Astrocyte (in vitro differentiated cells and primary cell): Measurements from ENCODE around the gene CEP83. TPM values are rescaled to one million over a fixed set of nuclear protein-coding genes. Genes with fewer than 3 reads are reported as not detected.

Experiments
- DNase-seq: peaks from one replicate; pipeline ENCODE4 v3.0.0-alpha.2; 2010; ENCODE audit warnings: low read depth
- FAIRE-seq: peaks from 2 replicates; lab custom pipeline; 2011; peaks lifted over from hg19 to GRCh38; lab: Jason Lieb, UNC
- H2AFZ ChIP-seq: 2 replicates; pipeline ENCODE4 v1.6.0; 2012; ENCODE audit warnings: low read depth, low read length, inconsistent platforms
- H3K27ac ChIP-seq: 2 replicates; pipeline ENCODE4 v1.5.1; 2011; ENCODE audit warnings: low read depth, low read length, inconsistent platforms
- H3K27me3 ChIP-seq: 2 replicates; pipeline ENCODE4 v1.6.0; 2011; ENCODE audit warnings: low read length, inconsistent platforms; ENCODE audit not compliant: insufficient read depth
- H3K36me3 ChIP-seq: 2 replicates; pipeline ENCODE4 v1.5.1; 2011; ENCODE audit warnings: low read length, inconsistent platforms; ENCODE audit not compliant: insufficient read depth
- H3K4me1 ChIP-seq: 2 replicates; pipeline ENCODE4 v1.5.1; 2011; ENCODE audit warnings: low read length, inconsistent platforms; ENCODE audit not compliant: insufficient read depth
- H3K4me2 ChIP-seq: 2 replicates; pipeline ENCODE4 v1.6.0; 2012; ENCODE audit warnings: low read length, inconsistent platforms
- H3K4me3 ChIP-seq: 2 replicates; pipeline ENCODE4 v1.5.1; 2011; ENCODE audit warnings: low read depth, mild to moderate bottlenecking, low read length, inconsistent platforms; ENCODE audit not compliant: insufficient read depth
- H3K79me2 ChIP-seq: 2 replicates; pipeline ENCODE4 v1.6.0; 2012; ENCODE audit warnings: mild to moderate bottlenecking, low read length, inconsistent platforms; ENCODE audit not compliant: insufficient read depth
- H3K9ac ChIP-seq: 2 replicates; pipeline ENCODE4 v1.6.0; 2012; ENCODE audit warnings: mild to moderate bottlenecking, low read length, inconsistent platforms
- H3K9me3 ChIP-seq: 2 replicates; pipeline ENCODE4 v1.5.1; 2012; ENCODE audit warnings: low read depth, mild to moderate bottlenecking, low read length, inconsistent platforms; ENCODE audit not compliant: insufficient read depth
- H4K20me1 ChIP-seq: 2 replicates; pipeline ENCODE4 v1.6.0; 2012; ENCODE audit warnings: low read length, inconsistent platforms; ENCODE audit not compliant: insufficient read depth
- H3K27ac Mint-ChIP-seq: one replicate; pipeline ENCODE4 v1.8.0; 2021; ENCODE audit warnings: mild to moderate bottlenecking, mixed read lengths; ENCODE audit not compliant: unreplicated experiment
- H3K27me3 Mint-ChIP-seq: one replicate; pipeline ENCODE4 v1.8.0; 2021; ENCODE audit warnings: low read depth, mixed read lengths; ENCODE audit not compliant: unreplicated experiment
- H3K36me3 Mint-ChIP-seq: one replicate; pipeline ENCODE4 v1.8.0; 2021; ENCODE audit warnings: low read depth, mixed read lengths; ENCODE audit not compliant: unreplicated experiment
- H3K4me1 Mint-ChIP-seq: one replicate; pipeline ENCODE4 v1.8.0; 2021; ENCODE audit warnings: low read depth, mixed read lengths; ENCODE audit not compliant: unreplicated experiment
- H3K4me3 Mint-ChIP-seq: one replicate; pipeline ENCODE4 v1.8.0; 2021; ENCODE audit warnings: mild to moderate bottlenecking, moderate library complexity, mixed read lengths; ENCODE audit not compliant: unreplicated experiment
- H3K9me3 Mint-ChIP-seq: one replicate; pipeline ENCODE4 v1.8.0; 2021; ENCODE audit warnings: mild to moderate bottlenecking, mixed read lengths; ENCODE audit not compliant: unreplicated experiment
- CTCF ChIP-seq: IDR thresholded peaks from 2 replicates; pipeline ENCODE4 v1.5.1; 2011; ENCODE audit warnings: low read depth, mild to moderate bottlenecking, inconsistent platforms, low read length, moderate library complexity; ENCODE audit not compliant: insufficient read depth
- EZH2 ChIP-seq: IDR thresholded peaks from 2 replicates; pipeline ENCODE4 v1.6.1; 2012; ENCODE audit warnings: mild to moderate bottlenecking, low read length, inconsistent platforms; ENCODE audit not compliant: insufficient read depth
- total RNA-seq: library from RNA; stranded (reverse); gene quantifications from 2 replicates; pipeline ENCODE4 v1.2.1, GENCODE V29; 2021

The CEP83 gene
- total RNA-seq, 1 donor from 2014 or later, result 12.4 TPM

GRCh38 chr12:94498073-94498472, 38.4 kb upstream of the CEP83 start:
- no peak for DNase-seq
- Mint-ChIP-seq H3K27ac (no peak overlapping the region), H3K36me3 (no peaks in the 10 kb centered on the region), H3K27me3 (no peaks in the 10 kb centered on the region), H3K4me3 (no peak overlapping the region), H3K4me1 (no peaks in the 10 kb centered on the region), H3K9me3 (peaks cover 9% of the 10 kb centered on the region)
- H3K4me1 ChIP-seq, result no peaks in the 10 kb centered on the region
- H2AFZ ChIP-seq, result no peak overlapping the region
- H3K4me2 ChIP-seq, result no peak overlapping the region
- peaks cover 5% of the 10 kb centered on the region for H3K27me3 ChIP-seq
- TF ChIP-seq CTCF, result no peak
- no peak for TF ChIP-seq EZH2
- no peak for FAIRE-seq
- no peaks in the 10 kb centered on the region for H4K20me1 ChIP-seq
- no peaks in the 10 kb centered on the region for H3K36me3 ChIP-seq
- H3K79me2 ChIP-seq, result no peaks in the 10 kb centered on the region
- H3K9ac ChIP-seq, result no peak overlapping the region
- no peak overlapping the region for H3K4me3 ChIP-seq
- no peaks in the 10 kb centered on the region for H3K9me3 ChIP-seq
- no peak overlapping the region for H3K27ac ChIP-seq

DNA sequence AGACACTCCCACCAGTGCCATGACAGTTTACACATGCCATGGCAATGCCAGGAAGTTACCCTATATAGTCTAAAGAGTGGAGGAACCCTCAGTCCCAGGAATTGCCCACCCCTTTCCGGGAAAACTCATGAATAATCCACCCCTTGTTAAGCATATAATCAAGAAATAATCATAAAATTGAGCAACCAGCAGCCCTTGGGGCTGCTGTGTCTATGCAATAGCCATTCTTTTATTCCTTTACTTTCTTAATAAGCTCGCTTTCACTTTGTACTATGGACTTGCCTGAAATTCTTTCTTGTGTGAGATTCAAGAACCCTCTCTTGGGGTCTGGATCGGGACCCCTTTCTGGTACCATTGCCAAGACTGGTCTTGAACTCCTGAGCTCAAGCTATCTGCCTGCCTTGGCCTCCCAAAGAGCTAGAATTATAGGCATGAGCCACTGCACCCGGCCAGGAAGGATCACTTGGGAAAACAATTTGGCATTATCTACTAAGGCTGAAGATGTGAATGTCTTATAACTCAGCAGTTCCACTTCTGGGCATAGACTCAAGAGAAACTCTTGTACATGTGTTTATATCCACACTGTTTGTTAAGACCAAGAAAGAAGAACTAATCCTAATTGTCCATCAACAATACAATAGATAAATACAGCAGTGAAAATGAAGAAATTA, 35.9 kb upstream of the CEP83 start:
- Mint-ChIP-seq H3K9me3 (no peaks in the 10 kb centered on the region), H3K36me3 (no peaks in the 10 kb centered on the region), H3K27ac (no peak overlapping the region), H3K27me3 (peaks cover 4% of the 10 kb centered on the region), H3K4me1 (no peaks in the 10 kb centered on the region), H3K4me3 (no peak overlapping the region)
- no peak for FAIRE-seq
- H3K27me3 ChIP-seq, result peaks cover 12% of the 10 kb centered on the region
- H3K9me3 ChIP-seq, result no peaks in the 10 kb centered on the region
- no peaks in the 10 kb centered on the region for H3K4me1 ChIP-seq
- no peak overlapping the region for H2AFZ ChIP-seq
- H3K36me3 ChIP-seq, result no peaks in the 10 kb centered on the region
- no peak overlapping the region for H3K27ac ChIP-seq
- no peak for DNase-seq
- no peak for TF ChIP-seq CTCF
- no peak for TF ChIP-seq EZH2
- H4K20me1 ChIP-seq, result no peaks in the 10 kb centered on the region
- H3K9ac ChIP-seq, result no peak overlapping the region
- H3K4me3 ChIP-seq, result no peak overlapping the region
- no peaks in the 10 kb centered on the region for H3K79me2 ChIP-seq
- H3K4me2 ChIP-seq, result no peak overlapping the region

DNA sequence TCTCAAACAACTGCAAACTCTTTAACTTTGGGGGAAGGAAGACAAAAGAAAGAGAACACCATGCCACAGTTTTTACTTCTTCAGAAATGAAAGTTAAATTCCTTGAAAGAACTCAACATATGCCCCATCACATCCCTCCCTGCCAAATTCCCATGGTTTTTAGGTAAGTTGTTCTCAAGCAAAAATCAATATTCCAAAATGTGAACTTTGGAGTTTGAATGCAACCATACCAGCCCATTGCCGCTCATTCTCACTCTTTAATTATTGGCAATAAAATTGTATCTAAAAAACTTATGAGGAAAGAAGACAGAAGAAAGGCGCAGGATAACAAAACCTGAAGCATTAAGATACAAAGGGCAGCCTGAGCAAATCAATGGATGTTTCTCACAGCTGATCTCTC, 31.8 kb upstream of the CEP83 start:
- no peaks in the 10 kb centered on the region for H3K36me3 Mint-ChIP-seq
- TF ChIP-seq EZH2 (no peak), CTCF (no peak)
- H3K27ac Mint-ChIP-seq, result no peak overlapping the region
- no peak for FAIRE-seq
- no peak for DNase-seq
- Histone ChIP-seq H3K36me3 (no peaks in the 10 kb centered on the region), H4K20me1 (no peaks in the 10 kb centered on the region), H3K27ac (no peak overlapping the region), H3K79me2 (no peaks in the 10 kb centered on the region), H3K4me1 (no peaks in the 10 kb centered on the region), H3K4me2 (no peak overlapping the region), H3K4me3 (no peak overlapping the region), H2AFZ (no peak overlapping the region), H3K27me3 (peaks cover 18% of the 10 kb centered on the region), H3K9ac (no peak overlapping the region), H3K9me3 (no peaks in the 10 kb centered on the region)
- H3K4me1 Mint-ChIP-seq, result no peaks in the 10 kb centered on the region
- no peaks in the 10 kb centered on the region for H3K9me3 Mint-ChIP-seq
- H3K27me3 Mint-ChIP-seq, result peaks cover 4% of the 10 kb centered on the region
- H3K4me3 Mint-ChIP-seq, result no peak overlapping the region
